OCI-LY1 (cell line): Measurements from ENCODE around the gene PITPNM1.

Source experiments
- H2AFZ ChIP-seq: fragments of 200-600 bp; sonication (generic), shearing (Covaris generic); 2 replicates; pipeline ENCODE4 v1.6.0; 2014; ENCODE audit warnings: antibody characterized with exemption, mild to moderate bottlenecking, low read length
- H3F3A ChIP-seq: fragments of 200-600 bp; sonication (generic), shearing (Covaris generic); 2 replicates; pipeline ENCODE4 v1.6.0; 2014; ENCODE audit warnings: mild to moderate bottlenecking, antibody characterized with exemption, low read length, moderate library complexity; ENCODE audit not compliant: insufficient read depth
- H3K27ac ChIP-seq: fragments of 200-600 bp; sonication (generic); 2 replicates; pipeline ENCODE4 v1.5.1; 2014; ENCODE audit warnings: low read length, mixed run types, mild to moderate bottlenecking, low read depth; ENCODE audit not compliant: poor library complexity, severe bottlenecking
- H3K27me3 ChIP-seq: fragments of 200-600 bp; sonication (generic); 2 replicates; pipeline ENCODE4 v1.6.0; 2014; ENCODE audit warnings: antibody characterized with exemption, mild to moderate bottlenecking, low read length, moderate library complexity; ENCODE audit not compliant: insufficient read depth
- H3K36me3 ChIP-seq: fragments of 200-600 bp; sonication (generic); 2 replicates; pipeline ENCODE4 v1.6.1; 2014; ENCODE audit warnings: mild to moderate bottlenecking, antibody characterized with exemption, low read length, moderate library complexity, mixed read lengths; ENCODE audit not compliant: insufficient read depth
- H3K4me1 ChIP-seq: fragments of 200-600 bp; sonication (generic); 2 replicates; pipeline ENCODE4 v1.5.1; 2014; ENCODE audit warnings: mild to moderate bottlenecking, low read length, moderate library complexity; ENCODE audit not compliant: insufficient read depth, severe bottlenecking
- H3K4me2 ChIP-seq: fragments of 200-600 bp; sonication (generic), shearing (Covaris generic); 2 replicates; pipeline ENCODE4 v1.6.1; 2014; ENCODE audit warnings: low read length
- H3K4me3 ChIP-seq: fragments of 200-600 bp; sonication (generic); 2 replicates; pipeline ENCODE4 v1.5.1; 2014; ENCODE audit warnings: low read length, low read depth, mild to moderate bottlenecking, mixed read lengths; ENCODE audit not compliant: poor library complexity, severe bottlenecking
- H3K79me2 ChIP-seq: fragments of 200-600 bp; shearing (Covaris generic); 2 replicates; pipeline ENCODE4 v1.6.1; 2016; ENCODE audit warnings: mixed run types, low read length, mixed read lengths; ENCODE audit not compliant: insufficient read depth
- H3K9ac ChIP-seq: fragments of 200-600 bp; sonication (generic), shearing (Covaris generic); 2 replicates; pipeline ENCODE4 v1.6.1; 2014; ENCODE audit warnings: mild to moderate bottlenecking, low read length, mixed read lengths
- H3K9me2 ChIP-seq: fragments of 200-600 bp; sonication (generic), shearing (Covaris generic); 2 replicates; pipeline ENCODE4 v1.6.1; 2014; ENCODE audit warnings: low read depth, mild to moderate bottlenecking, low read length, mixed read lengths
- H3K9me3 ChIP-seq: fragments of 200-600 bp; shearing (Covaris generic); 2 replicates; pipeline ENCODE4 v1.6.1; 2014; ENCODE audit warnings: low read length, mixed read lengths
- H4K20me1 ChIP-seq: fragments of 200-600 bp; sonication (generic), shearing (Covaris generic); 2 replicates; pipeline ENCODE4 v1.6.0; 2016; ENCODE audit warnings: mild to moderate bottlenecking, low read length; ENCODE audit not compliant: insufficient read depth
- EZH2 ChIP-seq: fragments of 200-600 bp; sonication (generic), shearing (Covaris generic); IDR thresholded peaks from 2 replicates; pipeline ENCODE4 v1.8.0; 2017; ENCODE audit warnings: borderline replicate concordance, mixed run types, mild to moderate bottlenecking, antibody characterized with exemption, low read length, moderate library complexity, mixed read lengths
- TF ChIP-seq, protein P1 (sequence below): fragments of 200-600 bp; sonication (generic), shearing (Covaris generic); IDR thresholded peaks from 2 replicates; pipeline ENCODE4 v1.5.1; 2017; ENCODE audit warnings: mild to moderate bottlenecking, antibody characterized with exemption, low read length, moderate library complexity, mixed read lengths

The PITPNM1 gene

DNA sequence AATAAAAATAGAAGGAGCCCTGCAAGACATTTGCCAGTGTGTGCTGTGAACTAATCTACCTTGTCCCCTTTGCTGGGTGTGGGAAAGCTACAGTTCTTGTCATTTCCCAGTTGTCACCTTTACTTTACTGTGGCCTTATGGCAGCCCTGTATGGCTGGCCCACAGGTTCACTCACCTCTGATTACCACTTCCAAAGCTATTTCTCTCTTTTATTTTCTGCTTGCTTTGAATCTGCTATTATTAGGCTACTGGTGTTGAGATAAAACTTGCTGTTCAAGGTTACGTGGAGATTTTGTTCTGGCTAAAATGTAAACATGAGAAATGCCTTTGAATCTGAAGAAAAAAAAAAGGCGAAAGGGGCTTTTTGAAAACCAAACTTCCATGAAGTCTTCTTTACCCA is 27.7 kb upstream of the PITPNM1 start:
- Histone ChIP-seq H3K79me2 (no peaks in the 10 kb centered on the region), H4K20me1 (no peaks in the 10 kb centered on the region), H3K27me3 (no peaks in the 10 kb centered on the region; the same call in 1 of the 2 replicates), H3F3A (no peaks in the 10 kb centered on the region), H3K4me1 (peaks cover 7% of the 10 kb centered on the region), H3K36me3 (no peaks in the 10 kb centered on the region), H3K9ac (no peak overlapping the region), H2AFZ (no peak overlapping the region), H3K27ac (no peak overlapping the region), H3K9me3 (peaks cover 21% of the 10 kb centered on the region), H3K4me2 (no peak overlapping the region), H3K4me3 (no peak overlapping the region), H3K9me2 (no peaks in the 10 kb centered on the region)
- TF ChIP-seq, protein P1, sequence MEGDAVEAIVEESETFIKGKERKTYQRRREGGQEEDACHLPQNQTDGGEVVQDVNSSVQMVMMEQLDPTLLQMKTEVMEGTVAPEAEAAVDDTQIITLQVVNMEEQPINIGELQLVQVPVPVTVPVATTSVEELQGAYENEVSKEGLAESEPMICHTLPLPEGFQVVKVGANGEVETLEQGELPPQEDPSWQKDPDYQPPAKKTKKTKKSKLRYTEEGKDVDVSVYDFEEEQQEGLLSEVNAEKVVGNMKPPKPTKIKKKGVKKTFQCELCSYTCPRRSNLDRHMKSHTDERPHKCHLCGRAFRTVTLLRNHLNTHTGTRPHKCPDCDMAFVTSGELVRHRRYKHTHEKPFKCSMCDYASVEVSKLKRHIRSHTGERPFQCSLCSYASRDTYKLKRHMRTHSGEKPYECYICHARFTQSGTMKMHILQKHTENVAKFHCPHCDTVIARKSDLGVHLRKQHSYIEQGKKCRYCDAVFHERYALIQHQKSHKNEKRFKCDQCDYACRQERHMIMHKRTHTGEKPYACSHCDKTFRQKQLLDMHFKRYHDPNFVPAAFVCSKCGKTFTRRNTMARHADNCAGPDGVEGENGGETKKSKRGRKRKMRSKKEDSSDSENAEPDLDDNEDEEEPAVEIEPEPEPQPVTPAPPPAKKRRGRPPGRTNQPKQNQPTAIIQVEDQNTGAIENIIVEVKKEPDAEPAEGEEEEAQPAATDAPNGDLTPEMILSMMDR = no peak
- TF ChIP-seq EZH2 = no peak

DNA sequence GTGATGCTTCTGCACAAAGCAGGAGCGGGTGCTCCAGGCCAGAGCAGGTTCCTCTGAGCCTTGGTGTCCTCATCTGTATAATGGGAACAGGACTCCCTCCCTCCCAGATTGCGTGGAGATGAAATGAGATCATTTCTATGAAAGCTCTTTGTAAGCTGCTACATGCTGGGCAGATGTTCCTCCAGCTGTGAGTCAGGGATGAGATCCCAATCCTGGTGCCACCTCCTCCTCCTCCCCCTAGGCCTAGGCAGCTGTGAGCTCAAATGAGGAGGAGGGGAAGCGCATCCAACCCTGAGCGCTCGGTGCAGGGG is 25.1 kb upstream of the PITPNM1 start:
- Histone ChIP-seq H3K9ac (no peak overlapping the region), H3K4me1 (peaks cover 7% of the 10 kb centered on the region), H3K27me3 (peaks cover 7% of the 10 kb centered on the region; the same call in 1 of the 2 replicates), H3K9me2 (no peaks in the 10 kb centered on the region), H3K4me3 (no peak overlapping the region), H3K9me3 (peaks cover 16% of the 10 kb centered on the region), H4K20me1 (no peaks in the 10 kb centered on the region), H3K27ac (no peak overlapping the region), H3K79me2 (no peaks in the 10 kb centered on the region), H2AFZ (no peak overlapping the region), H3K4me2 (peak overlapping the region; percentile 20; the same call in 1 of the 2 replicates), H3K36me3 (no peaks in the 10 kb centered on the region), H3F3A (no peaks in the 10 kb centered on the region)
- TF ChIP-seq, protein P1 = no peak
- TF ChIP-seq EZH2 = no peak

DNA sequence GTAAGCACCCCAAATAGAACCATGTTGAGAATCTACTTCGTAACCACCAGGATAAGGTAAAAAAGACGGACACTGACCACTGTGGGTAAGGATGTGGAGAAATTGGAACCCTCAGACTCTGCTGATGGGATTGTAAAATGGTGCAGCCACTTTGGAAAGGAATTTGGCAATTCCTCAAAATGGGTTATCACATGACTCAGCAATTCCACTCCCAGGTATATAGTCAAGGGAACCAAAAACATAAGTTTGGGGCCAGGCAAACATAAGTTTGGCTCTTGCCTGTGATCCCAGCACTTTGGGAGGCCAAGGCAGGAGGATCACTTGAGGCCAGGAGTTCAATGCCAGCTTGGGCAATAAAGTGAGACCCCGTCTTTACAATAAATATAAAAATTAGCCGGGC is 23.2 kb upstream of the PITPNM1 start:
- H3F3A ChIP-seq = no peaks in the 10 kb centered on the region
- H3K4me2 ChIP-seq = no peak overlapping the region
- H3K9me2 ChIP-seq = no peaks in the 10 kb centered on the region
- no peaks in the 10 kb centered on the region for H4K20me1 ChIP-seq
- no peaks in the 10 kb centered on the region for H3K36me3 ChIP-seq
- H3K9me3 ChIP-seq = peaks cover 6% of the 10 kb centered on the region
- H3K4me3 ChIP-seq = no peak overlapping the region
- H3K4me1 ChIP-seq = peaks cover 7% of the 10 kb centered on the region
- H3K27ac ChIP-seq = no peak overlapping the region
- H3K79me2 ChIP-seq = no peaks in the 10 kb centered on the region
- no peak overlapping the region for H2AFZ ChIP-seq
- TF ChIP-seq, protein P1 = no peak
- TF ChIP-seq EZH2 = no peak
- peaks cover 11% of the 10 kb centered on the region; the same call in 1 of the 2 replicates for H3K27me3 ChIP-seq
- no peak overlapping the region for H3K9ac ChIP-seq
